Measurements from ENCODE around the gene TRIM44. TPM values are rescaled to one million over a fixed set of nuclear protein-coding genes. Genes with fewer than 3 reads are reported as not detected.

The TRIM44 gene
- total RNA-seq, 4 donors from 2014 or later, result 27.3 to 83.4 (median 61.4) TPM

GRCh38 chr11:35785287-35786167, 123.0 kb downstream of the TRIM44 start:
- H3K4me1 ChIP-seq, result no peaks in the 10 kb centered on the region

GRCh38 chr11:35786188-35786587, 123.6 kb downstream of the TRIM44 start:
- no peaks in the 10 kb centered on the region for H3K4me1 ChIP-seq
- no peak overlapping the region for H3K27ac ChIP-seq
- no peak overlapping the region for H3K4me3 ChIP-seq
- H3K36me3 ChIP-seq, result no peaks in the 10 kb centered on the region
- H3K27me3 ChIP-seq, result no peaks in the 10 kb centered on the region
- DNase-seq, result no peak
- H3K9me3 ChIP-seq, result no peaks in the 10 kb centered on the region
- TF ChIP-seq POLR2A (IDR thresholded peaks at IDR 0.05), result no peak
- TF ChIP-seq CTCF (IDR thresholded peaks at IDR 0.05), result no peak

More at GRCh38 chr11:35785287-35786167, 123.0 kb downstream of the TRIM44 start:
- Histone ChIP-seq H3K27me3 (no peaks in the 10 kb centered on the region), H3K36me3 (no peaks in the 10 kb centered on the region), H3K27ac (no peak overlapping the region), H3K9me3 (no peaks in the 10 kb centered on the region), H3K4me3 (no peak overlapping the region)
- TF ChIP-seq CTCF (IDR thresholded peaks at IDR 0.05) (no peak), POLR2A (IDR thresholded peaks at IDR 0.05) (no peak)
- no peak for DNase-seq

- TF ChIP-seq CTCF (IDR thresholded peaks at IDR 0.05), result no peak
- TF ChIP-seq POLR2A (IDR thresholded peaks at IDR 0.05), result no peak
- H3K27ac ChIP-seq, result no peak overlapping the region
- DNase-seq, result no peak
- no peaks in the 10 kb centered on the region for H3K4me1 ChIP-seq
- H3K4me3 ChIP-seq, result no peak overlapping the region
- no peaks in the 10 kb centered on the region for H3K27me3 ChIP-seq
- no peaks in the 10 kb centered on the region for H3K36me3 ChIP-seq
- H3K9me3 ChIP-seq, result no peaks in the 10 kb centered on the region
These were observed 124.5 kb downstream of the TRIM44 start for GRCh38 chr11:35787013-35787504.

- Histone ChIP-seq H3K4me1 (no peaks in the 10 kb centered on the region), H3K27me3 (no peaks in the 10 kb centered on the region), H3K27ac (no peak overlapping the region), H3K4me3 (no peak overlapping the region), H3K36me3 (no peaks in the 10 kb centered on the region), H3K9me3 (no peaks in the 10 kb centered on the region)
- no peak for DNase-seq
- TF ChIP-seq CTCF (IDR thresholded peaks at IDR 0.05) (no peak), POLR2A (IDR thresholded peaks at IDR 0.05) (no peak)
These were observed 125.1 kb downstream of the TRIM44 start for GRCh38 chr11:35787626-35788025.

GRCh38 chr11:35791088-35791958, 128.7 kb downstream of the TRIM44 start:
- TF ChIP-seq POLR2A (IDR thresholded peaks at IDR 0.05), result no peak
- TF ChIP-seq CTCF (IDR thresholded peaks at IDR 0.05), result no peak
- no peaks in the 10 kb centered on the region for H3K4me1 ChIP-seq

More at GRCh38 chr11:35791088-35791958, 128.7 kb downstream of the TRIM44 start:
- no peak overlapping the region for H3K4me3 ChIP-seq
- no peaks in the 10 kb centered on the region for H3K9me3 ChIP-seq
- no peaks in the 10 kb centered on the region for H3K36me3 ChIP-seq
- H3K27ac ChIP-seq, result no peak overlapping the region
- H3K27me3 ChIP-seq, result no peaks in the 10 kb centered on the region
- DNase-seq, result no peak
